ENCODE measurements around the gene MRPL55.

DNA sequence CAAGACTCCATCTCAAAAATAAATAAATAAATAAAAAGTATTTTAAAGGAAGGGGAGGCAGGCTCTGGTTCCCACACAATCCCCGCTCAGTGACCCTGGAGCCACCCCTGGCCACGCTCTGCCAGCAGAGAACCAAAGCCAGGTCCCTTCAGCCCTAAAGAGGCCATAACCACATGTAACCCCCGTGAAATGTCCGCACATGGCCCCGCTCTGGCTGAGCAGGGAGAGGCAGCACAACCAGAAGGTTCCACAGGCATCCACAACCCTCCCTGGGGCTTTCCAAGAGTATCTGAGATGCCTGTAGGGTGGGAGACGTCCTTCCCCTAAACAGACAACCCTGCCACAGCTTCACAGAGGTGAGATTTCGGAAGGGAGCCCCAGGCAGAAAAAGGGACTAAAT, 28.0 kb downstream of the MRPL55 start:
- TF ChIP-seq FOXM1 (IDR thresholded peaks at IDR 0.05; ENCODE audit: borderline replicate concordance, low read depth) (no peak), CEBPB (IDR thresholded peaks at IDR 0.05) (no peak), EP300 (IDR thresholded peaks at IDR 0.05; ENCODE audit: borderline replicate concordance) (no peak)
- TF ChIP-seq, protein P1, sequence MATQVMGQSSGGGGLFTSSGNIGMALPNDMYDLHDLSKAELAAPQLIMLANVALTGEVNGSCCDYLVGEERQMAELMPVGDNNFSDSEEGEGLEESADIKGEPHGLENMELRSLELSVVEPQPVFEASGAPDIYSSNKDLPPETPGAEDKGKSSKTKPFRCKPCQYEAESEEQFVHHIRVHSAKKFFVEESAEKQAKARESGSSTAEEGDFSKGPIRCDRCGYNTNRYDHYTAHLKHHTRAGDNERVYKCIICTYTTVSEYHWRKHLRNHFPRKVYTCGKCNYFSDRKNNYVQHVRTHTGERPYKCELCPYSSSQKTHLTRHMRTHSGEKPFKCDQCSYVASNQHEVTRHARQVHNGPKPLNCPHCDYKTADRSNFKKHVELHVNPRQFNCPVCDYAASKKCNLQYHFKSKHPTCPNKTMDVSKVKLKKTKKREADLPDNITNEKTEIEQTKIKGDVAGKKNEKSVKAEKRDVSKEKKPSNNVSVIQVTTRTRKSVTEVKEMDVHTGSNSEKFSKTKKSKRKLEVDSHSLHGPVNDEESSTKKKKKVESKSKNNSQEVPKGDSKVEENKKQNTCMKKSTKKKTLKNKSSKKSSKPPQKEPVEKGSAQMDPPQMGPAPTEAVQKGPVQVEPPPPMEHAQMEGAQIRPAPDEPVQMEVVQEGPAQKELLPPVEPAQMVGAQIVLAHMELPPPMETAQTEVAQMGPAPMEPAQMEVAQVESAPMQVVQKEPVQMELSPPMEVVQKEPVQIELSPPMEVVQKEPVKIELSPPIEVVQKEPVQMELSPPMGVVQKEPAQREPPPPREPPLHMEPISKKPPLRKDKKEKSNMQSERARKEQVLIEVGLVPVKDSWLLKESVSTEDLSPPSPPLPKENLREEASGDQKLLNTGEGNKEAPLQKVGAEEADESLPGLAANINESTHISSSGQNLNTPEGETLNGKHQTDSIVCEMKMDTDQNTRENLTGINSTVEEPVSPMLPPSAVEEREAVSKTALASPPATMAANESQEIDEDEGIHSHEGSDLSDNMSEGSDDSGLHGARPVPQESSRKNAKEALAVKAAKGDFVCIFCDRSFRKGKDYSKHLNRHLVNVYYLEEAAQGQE (IDR thresholded peaks at IDR 0.05; ENCODE audit: low read depth): no peak
